ENCODE data around the gene CCS.
"Not testable (repeated sequence)": the region's sequence is repeated elsewhere in the genome, so short reads cannot be mapped to it uniquely, and the experiment has no call there.

CCS gene

GRCh38 chr11:66595245-66595904, 2.4 kb downstream of the CCS start:
- no peak for DNase-seq

- no peak for DNase-seq
Measured at GRCh38 chr11:66598993-66599392, 6.0 kb downstream of the CCS start.

GRCh38 chr11:66600219-66600618, 7.2 kb downstream of the CCS start:
- no peak for DNase-seq

- peak; percentile 73 for DNase-seq
Measured at GRCh38 chr11:66600631-66601233, 7.7 kb downstream of the CCS start.

GRCh38 chr11:66603072-66603471, 10.1 kb downstream of the CCS start:
- DNase-seq: no peak

- no peak for DNase-seq
Measured at GRCh38 chr11:66604155-66604554, 11.2 kb downstream of the CCS start.

GRCh38 chr11:66606608-66607007, 13.6 kb downstream of the CCS start:
- DNase-seq: not testable (repeated sequence)

- peak; percentile 40 for DNase-seq
Measured at GRCh38 chr11:66607126-66607834, 14.3 kb downstream of the CCS start.

GRCh38 chr11:66609721-66610617, 17.0 kb downstream of the CCS start:
- DNase-seq: peak; percentile 50

GRCh38 chr11:66612458-66612857, 19.5 kb downstream of the CCS start:
- no peak for DNase-seq

GRCh38 chr11:66614073-66614472, 21.1 kb downstream of the CCS start:
- no peak for DNase-seq

GRCh38 chr11:66616379-66617154, 23.6 kb downstream of the CCS start, which contains the start of gene RBM14:
Gene RBM14, plus strand, starts transcription at chr11:66616630. Its CDS starts 91 bp downstream, at chr11:66616721.
- peak; percentile 99 for DNase-seq

- peak; percentile 91 for DNase-seq
Measured at GRCh38 chr11:66617155-66617834, 24.3 kb downstream of the CCS start.

- peak; percentile 51 for DNase-seq
Measured at GRCh38 chr11:66619080-66619554, 26.1 kb downstream of the CCS start.

GRCh38 chr11:66624450-66624849, 31.5 kb downstream of the CCS start:
- DNase-seq: no peak

GRCh38 chr11:66625041-66625751, 32.2 kb downstream of the CCS start:
- DNase-seq: no peak

GRCh38 chr11:66625752-66626149, 32.8 kb downstream of the CCS start:
- DNase-seq: no peak

GRCh38 chr11:66626382-66626781, 33.4 kb downstream of the CCS start:
- no peak for DNase-seq

- DNase-seq: no peak
Measured at GRCh38 chr11:66626926-66627325, 33.9 kb downstream of the CCS start.

- no peak for DNase-seq
Measured at GRCh38 chr11:66628061-66628603, 35.1 kb downstream of the CCS start.

Data from suppressor macrophage treated with lipopolysaccharide for 4 hours (primary cell).